ENCODE measurements around the gene ZNF526. TPM values are rescaled to one million over a fixed set of nuclear protein-coding genes. Genes with fewer than 3 reads are reported as not detected.

ZNF526 gene
- total and polyA plus RNA-seq, 2 donors (not counting 1 experiment from before 2014, with no cell fraction given) = 4.9 to 21.3 TPM

- H3K4me3 ChIP-seq (ENCODE audit: control extremely low read depth in 1 of 5, extremely low read depth in 1 of 5, insufficient read depth in 1 of 5, low read depth in 2 of 5, low read length in 4 of 5) = no peak overlapping the region
- ATAC-seq (ENCODE audit: low read depth) (no peak), DNase-seq (no peak)
- peaks cover 0 to 43% (median 34%) of the 10 kb centered on the region in 4 experiments for H3K27me3 ChIP-seq (replicated peaks in 1 of 4; ENCODE audit: control extremely low read depth in 1 of 4, control insufficient read depth in 3 of 4, insufficient read depth in 4 of 4, low read length in 3 of 4)
- H3K9me3 Mint-ChIP-seq (ENCODE audit: insufficient read depth) = no peaks in the 10 kb centered on the region
- intact Hi-C loops (cut with micrococcal nuclease) = no loop called here
- H3K9me3 ChIP-seq (ENCODE audit: control extremely low read depth in 1 of 3, control insufficient read depth in 2 of 3, insufficient read depth in 1 of 3, low read length in 2 of 3) = no peaks in the 10 kb centered on the region
- no peak overlapping the region for H3K27ac ChIP-seq (ENCODE audit: low read length in 2 of 2)
- H3K4me1 Mint-ChIP-seq = peaks cover 10% of the 10 kb centered on the region
- no peak for TF ChIP-seq EZH2 (IDR thresholded peaks at IDR 0.05; ENCODE audit: borderline replicate concordance, insufficient read depth, low read depth, low read length, poor library complexity, severe bottlenecking)
- TF ChIP-seq, protein P1, sequence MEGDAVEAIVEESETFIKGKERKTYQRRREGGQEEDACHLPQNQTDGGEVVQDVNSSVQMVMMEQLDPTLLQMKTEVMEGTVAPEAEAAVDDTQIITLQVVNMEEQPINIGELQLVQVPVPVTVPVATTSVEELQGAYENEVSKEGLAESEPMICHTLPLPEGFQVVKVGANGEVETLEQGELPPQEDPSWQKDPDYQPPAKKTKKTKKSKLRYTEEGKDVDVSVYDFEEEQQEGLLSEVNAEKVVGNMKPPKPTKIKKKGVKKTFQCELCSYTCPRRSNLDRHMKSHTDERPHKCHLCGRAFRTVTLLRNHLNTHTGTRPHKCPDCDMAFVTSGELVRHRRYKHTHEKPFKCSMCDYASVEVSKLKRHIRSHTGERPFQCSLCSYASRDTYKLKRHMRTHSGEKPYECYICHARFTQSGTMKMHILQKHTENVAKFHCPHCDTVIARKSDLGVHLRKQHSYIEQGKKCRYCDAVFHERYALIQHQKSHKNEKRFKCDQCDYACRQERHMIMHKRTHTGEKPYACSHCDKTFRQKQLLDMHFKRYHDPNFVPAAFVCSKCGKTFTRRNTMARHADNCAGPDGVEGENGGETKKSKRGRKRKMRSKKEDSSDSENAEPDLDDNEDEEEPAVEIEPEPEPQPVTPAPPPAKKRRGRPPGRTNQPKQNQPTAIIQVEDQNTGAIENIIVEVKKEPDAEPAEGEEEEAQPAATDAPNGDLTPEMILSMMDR (IDR thresholded peaks at IDR 0.05) = no peak
- H3K4me3 Mint-ChIP-seq = peak overlapping the region; percentile 91
- H3K4me1 ChIP-seq (ENCODE audit: control insufficient read depth in 2 of 2, insufficient read depth in 2 of 2, low read length in 2 of 2) = peaks cover 21 to 38% of the 10 kb centered on the region in 2 donors
- H4K20me1 ChIP-seq (ENCODE audit: control insufficient read depth, insufficient read depth, low read length, poor library complexity, severe bottlenecking) = peaks cover 29% of the 10 kb centered on the region
- no peak overlapping the region for H3K9ac ChIP-seq (ENCODE audit: low read length)
- no peak overlapping the region for H3K27ac Mint-ChIP-seq
- POLR2A ChIA-PET = interaction anchor here (0.6 kb wide), 2 partner anchors 60 to 1851 kb away, joined by 3 to 4 read pairs; no protein-coding TSS in a partner anchor
- peaks cover 18% of the 10 kb centered on the region for H3K27me3 Mint-ChIP-seq
- peak overlapping the region; percentile 98 for H3K4me2 ChIP-seq (replicated peaks; ENCODE audit: low read depth, low read length, poor library complexity, severe bottlenecking)
- CTCF ChIA-PET = interaction anchor here (0.9 to 3.2 kb wide), 9 partner anchors 8 to 70 kb away, joined by 3 to 32 read pairs (median 5); partner anchors contain the start of gene POU2F2
- no peak overlapping the region for H2AFZ ChIP-seq (ENCODE audit: insufficient read depth, low read depth, low read length, poor library complexity, severe bottlenecking)
- no peaks in the 10 kb centered on the region for H3K36me3 ChIP-seq (replicated peaks in 1 of 2; ENCODE audit: control extremely low read depth in 1 of 2, control insufficient read depth in 1 of 2, extremely low read depth in 1 of 2, insufficient read depth in 2 of 2, low read length in 1 of 2)
- H3K79me2 ChIP-seq (ENCODE audit: control insufficient read depth, insufficient read depth, low read length) = peaks cover 11% of the 10 kb centered on the region
- WGBS (ENCODE audit: insufficient coverage) = 83% methylated on average over 4 of the region's 6 CpGs
These were observed 45.0 kb upstream of the ZNF526 start for GRCh38 chr19:42174958-42175734.

Data from B cell (primary cell).